Fibroblast of skin of abdomen (primary cell): ENCODE data around the gene PRDM7. TPM values are rescaled to one million over a fixed set of nuclear protein-coding genes. Genes with fewer than 3 reads are reported as not detected.
A peak's percentile ranks its signal among the peaks of the same experiment; 100 is the strongest.
"Not testable (repeated sequence)": the region's sequence is repeated elsewhere in the genome, so short reads cannot be mapped to it uniquely, and the experiment has no call there.

Experiments
- DNase-seq: peaks from one replicate; pipeline ENCODE4 v3.0.0-alpha.2; 2013
- polyA plus RNA-seq, 2 experiments: library from polyadenylated mRNA; unstranded; fragments of 120-200 nt; gene quantifications; one replicate each; pipeline ENCODE4 v1.2.1, GENCODE V29; 2013; ENCODE audit not compliant: insufficient read length in 2 of 2

PRDM7 gene
- polyA plus RNA-seq (2013, experiment 1 of 2; ENCODE audit: insufficient read length): not detected
- not detected for polyA plus RNA-seq (2013, experiment 2 of 2; ENCODE audit: insufficient read length)

DNA sequence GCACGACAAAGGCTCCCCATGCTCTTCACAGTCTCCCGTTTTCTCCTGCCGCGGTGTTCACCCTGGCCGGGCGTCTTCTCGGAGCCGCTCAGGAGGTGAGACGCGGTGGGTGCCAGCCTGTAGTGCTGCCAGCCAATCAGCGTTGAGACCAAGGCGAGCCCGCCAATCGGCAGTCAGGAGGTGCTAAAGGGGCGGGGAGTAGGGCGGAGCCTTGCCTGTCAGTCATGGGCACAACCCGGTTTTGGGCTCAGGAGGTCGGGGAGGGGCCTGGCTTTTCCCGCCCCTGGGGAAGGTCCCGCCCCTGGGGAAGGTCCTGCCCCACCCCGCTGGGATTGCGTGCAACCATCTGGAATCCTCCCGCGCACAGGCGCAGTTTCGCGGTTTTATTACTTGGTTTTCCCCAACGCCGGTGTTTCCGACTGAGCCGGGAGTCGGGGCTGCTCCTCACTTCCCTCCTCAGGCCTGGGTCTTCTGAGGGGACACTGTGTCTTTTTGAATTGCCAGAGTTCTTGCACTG lies at the start of gene PRDM7:
Gene PRDM7, minus strand, starts transcription at position 92 of the 517 bp plus-strand sequence. CDS start 1,421 bp downstream, outside the sequence.
- DNase-seq: peak; percentile 95

- DNase-seq: not testable (repeated sequence)
Observed at GRCh38 chr16:90121846-90122245, 44.7 kb upstream of the PRDM7 start.

DNA sequence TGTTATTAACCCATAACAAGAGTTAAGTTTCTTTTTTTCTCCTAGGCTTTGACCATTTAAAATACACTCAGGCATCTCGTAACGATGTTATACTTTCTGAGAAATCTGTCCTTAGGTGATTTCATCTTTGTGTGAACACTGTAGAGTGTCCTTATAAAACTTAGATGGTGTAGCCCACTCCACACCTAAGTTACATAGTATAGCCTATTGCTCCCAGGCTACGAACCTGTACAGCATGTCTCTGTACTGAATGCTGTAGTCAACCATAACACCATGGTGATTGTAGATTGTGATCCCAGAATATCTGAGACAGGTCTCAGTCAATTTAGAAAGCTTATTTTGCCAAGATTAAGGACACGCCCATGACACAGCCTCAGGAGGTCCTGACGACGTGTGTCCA lies 30.5 kb upstream of the PRDM7 start:
- DNase-seq: not testable (repeated sequence)

- DNase-seq: not testable (repeated sequence)
Observed at GRCh38 chr16:90107060-90107459, 29.9 kb upstream of the PRDM7 start.

DNA sequence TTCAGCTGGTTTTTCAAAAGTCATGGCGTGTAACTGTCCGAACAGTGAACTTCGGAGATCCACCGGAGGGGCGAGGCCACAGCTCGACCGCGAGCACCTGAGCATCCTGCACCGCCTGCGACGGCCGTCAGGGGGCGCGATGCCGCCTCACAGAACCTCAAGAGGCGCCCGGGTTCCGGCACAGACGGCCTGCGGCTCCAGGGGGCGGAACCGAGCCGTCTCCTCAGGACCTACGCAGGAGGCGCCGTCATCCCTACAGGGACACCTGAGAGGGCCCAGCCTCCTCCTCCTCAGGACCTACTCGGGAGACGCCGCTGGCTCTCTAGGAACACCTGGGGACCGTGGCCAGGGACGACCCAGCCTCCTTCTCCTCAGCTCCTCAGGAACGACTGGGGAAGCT lies 29.1 kb upstream of the PRDM7 start:
- DNase-seq: not testable (repeated sequence)

DNA sequence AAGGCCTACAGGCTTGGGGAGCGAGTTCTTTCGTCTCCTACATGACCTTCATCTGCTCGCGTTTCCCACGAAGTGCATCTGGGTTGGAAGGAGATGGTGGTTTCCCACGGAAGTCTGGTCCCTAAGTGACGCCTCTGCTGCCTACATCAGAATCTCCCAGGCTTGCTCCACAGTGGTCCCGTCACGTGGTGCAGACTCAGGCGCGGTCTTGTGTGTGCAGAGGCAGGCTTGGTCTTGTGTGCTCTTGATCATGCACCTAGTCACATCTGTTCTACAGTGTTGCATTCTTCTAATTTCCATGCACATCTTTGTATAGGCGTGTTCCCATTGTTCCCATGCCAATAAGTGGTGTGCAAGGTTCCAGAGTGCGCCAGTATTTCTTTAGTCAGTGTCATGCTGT lies 27.6 kb upstream of the PRDM7 start:
- DNase-seq: not testable (repeated sequence)

DNA sequence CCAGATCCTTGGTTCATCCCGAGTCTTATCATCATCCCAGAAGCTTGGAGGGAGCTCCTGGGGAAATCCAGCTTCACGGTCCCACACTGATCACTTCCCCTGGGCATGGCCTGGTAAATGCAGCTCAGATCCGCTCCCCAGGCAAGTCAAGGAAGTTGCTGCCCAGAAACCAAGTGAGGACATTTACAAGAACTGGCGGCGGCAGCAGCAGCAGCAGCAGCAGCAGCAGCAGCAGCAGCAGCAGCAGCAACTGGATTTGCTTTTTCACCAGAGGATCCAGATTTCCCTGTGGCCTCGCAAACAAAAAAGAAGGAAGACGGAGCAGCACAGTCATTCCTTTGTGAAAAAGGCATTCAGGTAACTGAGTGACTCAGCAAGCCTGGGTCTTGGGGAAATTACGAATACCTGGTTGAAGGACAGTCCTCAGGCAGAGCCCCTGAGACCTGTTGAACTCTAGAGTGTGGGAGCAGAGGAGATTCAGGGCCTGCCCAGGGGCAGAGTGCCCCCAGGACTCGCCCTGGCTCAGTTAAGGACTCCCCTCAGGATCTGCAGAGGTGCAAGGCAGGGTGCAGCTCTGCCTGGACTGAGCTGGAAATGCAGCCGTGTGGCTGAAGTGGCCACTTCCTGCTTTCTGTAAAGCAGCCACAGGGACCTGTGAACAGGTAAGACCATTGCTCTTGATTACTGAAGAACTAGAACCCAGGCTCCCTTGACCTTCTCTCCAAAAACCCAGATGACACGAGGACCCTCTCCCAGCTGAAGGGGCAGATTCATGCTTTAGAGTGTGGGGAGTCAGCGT lies 25.2 kb upstream of the PRDM7 start:
- DNase-seq: not testable (repeated sequence)

GRCh38 chr16:90101332-90101731 lies 24.2 kb upstream of the PRDM7 start:
- not testable (repeated sequence) for DNase-seq

GRCh38 chr16:90100790-90101189 lies 23.7 kb upstream of the PRDM7 start:
- not testable (repeated sequence) for DNase-seq

- DNase-seq: not testable (repeated sequence)
Observed at GRCh38 chr16:90100229-90100628, 23.1 kb upstream of the PRDM7 start.

DNA sequence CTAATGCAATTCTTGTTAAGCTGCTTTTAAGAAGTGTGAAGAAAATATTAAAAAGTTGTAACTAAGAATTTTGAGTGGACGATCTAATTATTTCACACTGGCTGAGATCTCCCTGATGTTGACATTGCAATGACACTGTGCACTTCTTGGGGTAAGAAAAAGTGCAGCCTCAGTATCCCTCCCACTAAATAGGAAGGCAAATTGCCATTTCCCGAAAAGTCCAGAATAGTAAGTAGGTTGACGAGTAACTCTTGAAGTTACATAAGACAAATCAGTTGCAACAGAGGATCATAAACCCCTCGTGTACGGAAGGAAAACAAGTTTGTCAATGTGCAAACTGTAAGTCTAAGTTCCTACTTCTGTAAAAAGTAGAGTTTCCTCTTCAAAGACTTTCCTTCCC lies 21.8 kb upstream of the PRDM7 start:
- DNase-seq: not testable (repeated sequence)

DNA sequence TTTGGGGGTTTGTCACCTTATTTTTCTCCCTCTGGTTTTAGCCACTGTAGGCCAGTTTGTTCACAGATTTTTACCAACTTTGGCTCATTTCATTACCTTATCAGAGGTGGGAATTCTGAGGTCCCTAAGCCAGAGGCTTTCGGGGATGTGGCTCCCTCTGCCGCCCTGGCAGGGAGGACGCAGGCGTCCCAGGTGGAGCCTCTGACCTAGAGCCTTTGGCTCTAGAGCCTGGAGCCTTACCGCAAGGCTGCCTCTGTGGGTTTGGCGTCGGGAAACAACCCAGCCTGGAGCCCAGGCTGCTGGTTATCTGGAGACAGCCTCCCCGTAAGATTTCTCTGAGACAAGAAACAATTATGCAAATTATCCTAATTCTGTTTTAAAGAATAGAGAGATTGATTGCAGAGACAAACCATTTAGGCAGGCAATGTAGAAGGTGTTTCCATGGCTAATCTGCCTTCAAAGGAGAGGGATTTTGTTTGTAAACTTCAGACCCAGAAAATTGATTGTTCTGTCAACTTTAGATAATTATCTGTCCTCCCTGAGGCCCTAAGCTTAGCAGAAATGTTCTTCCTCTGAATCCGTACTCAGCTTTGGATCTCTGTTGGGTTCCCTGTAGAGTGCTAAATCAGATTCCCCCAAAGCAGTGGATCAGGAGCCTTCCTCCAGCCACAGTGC lies 20.0 kb upstream of the PRDM7 start:
- not testable (repeated sequence) for DNase-seq

DNA sequence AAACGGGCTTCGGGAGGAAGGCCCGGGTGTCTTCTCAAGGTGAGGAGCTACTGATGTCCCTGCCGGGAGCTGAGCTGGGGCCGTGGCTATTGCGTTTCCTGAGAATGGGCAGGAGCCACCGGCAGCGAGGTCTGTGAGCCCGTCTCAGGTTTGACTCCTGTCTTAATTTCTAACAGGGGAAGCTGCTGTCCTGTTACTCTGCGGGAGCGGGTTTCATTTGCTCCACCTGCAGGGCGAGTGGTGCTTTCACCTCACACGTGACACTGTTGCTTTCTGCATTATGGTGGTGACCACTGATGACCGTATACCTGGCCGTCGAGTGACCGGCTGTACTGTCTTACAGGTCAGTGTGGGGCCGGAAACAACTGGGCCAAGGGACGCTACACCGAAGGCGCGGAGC lies 17.7 kb upstream of the PRDM7 start:
- not testable (repeated sequence) for DNase-seq

DNA sequence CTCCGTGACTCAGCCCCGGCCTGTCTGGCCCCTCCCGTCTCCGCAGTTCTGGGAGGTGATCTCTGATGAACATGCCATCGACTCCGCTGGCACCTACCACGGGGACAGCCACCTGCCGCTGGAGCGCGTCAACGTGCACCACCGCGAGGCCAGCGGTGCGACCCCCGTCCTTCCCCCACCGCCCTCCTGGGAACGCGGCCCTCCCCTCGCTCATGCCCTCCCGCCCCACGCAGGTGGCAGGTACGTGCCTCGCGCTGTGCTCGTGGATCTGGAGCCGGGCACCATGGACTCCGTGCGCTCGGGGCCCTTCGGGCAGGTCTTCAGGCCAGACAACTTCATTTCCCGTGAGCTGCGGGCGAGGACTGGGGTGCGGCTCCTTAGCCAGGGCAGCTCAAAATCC lies 17.2 kb upstream of the PRDM7 start:
- not testable (repeated sequence) for DNase-seq

GRCh38 chr16:90093799-90094198 lies 16.7 kb upstream of the PRDM7 start:
- DNase-seq: not testable (repeated sequence)

- DNase-seq: not testable (repeated sequence)
Observed at GRCh38 chr16:90092781-90093180, 15.7 kb upstream of the PRDM7 start.

GRCh38 chr16:90084215-90084950 lies 7.3 kb upstream of the PRDM7 start:
- DNase-seq: no peak

DNA sequence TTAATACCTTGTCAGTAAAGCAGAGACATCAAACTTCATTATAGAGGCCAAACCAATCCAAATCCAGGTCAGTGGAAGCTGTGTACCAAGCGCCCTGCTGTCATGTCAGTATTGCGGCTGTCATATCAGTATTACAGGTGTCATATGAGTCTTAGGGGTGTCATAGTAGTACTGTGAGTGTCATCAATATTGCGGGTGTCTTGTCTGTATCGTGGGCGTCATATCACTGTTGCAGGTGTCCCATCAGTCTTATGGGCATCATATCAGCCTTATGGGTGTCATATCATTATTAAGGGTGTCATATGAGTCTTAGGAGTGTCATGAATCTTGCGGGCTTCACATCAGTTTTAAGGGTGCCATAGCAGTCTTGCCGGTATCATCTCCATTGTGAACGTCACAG lies 6.0 kb upstream of the PRDM7 start:
- no peak for DNase-seq

- DNase-seq: no peak
Observed at GRCh38 chr16:90081606-90081970, 4.5 kb upstream of the PRDM7 start.

DNA sequence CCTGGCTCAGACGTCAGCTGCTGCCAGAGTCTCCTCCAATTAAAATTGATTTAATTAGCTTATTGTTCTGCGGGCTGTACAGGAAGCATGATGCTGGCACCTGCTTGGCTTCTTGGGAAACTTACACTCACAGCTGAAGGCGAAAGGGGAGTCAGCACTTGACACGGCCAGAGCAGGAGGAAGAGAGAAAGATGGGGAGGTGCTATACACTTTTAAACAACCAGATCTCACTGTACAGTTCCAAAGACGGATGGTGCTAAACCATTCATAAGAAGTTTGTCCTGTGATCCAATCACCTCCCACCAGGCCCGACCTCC lies 1.4 kb upstream of the PRDM7 start:
- no peak for DNase-seq

DNA sequence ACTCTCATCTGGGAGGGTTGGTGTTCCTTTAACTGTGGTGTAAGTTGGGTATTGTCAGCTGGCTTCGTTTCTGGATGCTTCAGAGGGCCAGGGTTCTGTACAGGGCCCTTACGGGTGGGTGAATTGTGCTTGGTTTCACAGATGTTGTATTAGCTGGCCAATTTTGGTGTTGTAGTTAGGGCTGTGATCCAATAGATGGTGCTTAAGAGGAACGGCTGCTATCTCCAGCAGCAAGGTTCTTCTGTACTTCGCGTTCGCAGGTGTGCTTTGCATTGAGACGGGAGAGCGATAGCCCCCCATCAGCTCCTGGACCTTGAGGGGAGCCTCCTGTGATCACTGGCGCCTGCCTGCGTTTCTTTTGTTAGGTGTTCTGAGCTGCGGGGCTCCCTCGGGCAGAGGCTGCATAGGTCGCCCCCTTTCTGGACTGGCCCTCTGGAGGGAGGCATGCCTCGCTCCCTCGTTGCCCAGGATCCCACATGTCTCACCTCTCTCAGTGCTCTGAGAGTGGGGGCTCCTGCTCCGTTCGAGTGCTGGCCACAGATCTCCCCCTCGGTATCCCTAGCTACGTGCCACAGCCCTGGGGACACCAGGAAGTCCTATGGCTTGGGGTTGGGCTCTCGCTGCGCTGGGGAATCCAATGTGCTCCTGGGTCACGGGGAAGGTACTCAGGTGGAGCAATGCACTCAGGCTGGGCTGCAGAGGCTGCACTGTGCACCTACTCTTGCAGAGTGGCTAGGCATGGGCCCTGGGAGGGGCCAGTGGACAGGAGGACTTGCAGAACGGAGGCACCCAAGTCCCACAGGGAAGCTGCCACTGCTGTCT lies 837 bp upstream of the PRDM7 start:
- DNase-seq: peak; percentile 39
